ENCODE results near the gene UTP14C.

- no peak for TF ChIP-seq CTCF (IDR thresholded peaks at IDR 0.05)
- no peak for TF ChIP-seq POLR2A (IDR thresholded peaks at IDR 0.05)
Observed at GRCh38 chr13:52027832-52028231, 3.3 kb downstream of the UTP14C start.

All from body of pancreas (tissue), 4 donors.